GM18502 (cell line): ENCODE data around the gene KRT38.

Source experiments
- ATAC-seq: cut with Tn5 transposase; IDR thresholded peaks from one replicate; pipeline ENCODE4 v1.9.1; 2021; ENCODE audit warnings: mild to moderate bottlenecking; ENCODE audit not compliant: unreplicated experiment, poor library complexity

KRT38 gene

DNA sequence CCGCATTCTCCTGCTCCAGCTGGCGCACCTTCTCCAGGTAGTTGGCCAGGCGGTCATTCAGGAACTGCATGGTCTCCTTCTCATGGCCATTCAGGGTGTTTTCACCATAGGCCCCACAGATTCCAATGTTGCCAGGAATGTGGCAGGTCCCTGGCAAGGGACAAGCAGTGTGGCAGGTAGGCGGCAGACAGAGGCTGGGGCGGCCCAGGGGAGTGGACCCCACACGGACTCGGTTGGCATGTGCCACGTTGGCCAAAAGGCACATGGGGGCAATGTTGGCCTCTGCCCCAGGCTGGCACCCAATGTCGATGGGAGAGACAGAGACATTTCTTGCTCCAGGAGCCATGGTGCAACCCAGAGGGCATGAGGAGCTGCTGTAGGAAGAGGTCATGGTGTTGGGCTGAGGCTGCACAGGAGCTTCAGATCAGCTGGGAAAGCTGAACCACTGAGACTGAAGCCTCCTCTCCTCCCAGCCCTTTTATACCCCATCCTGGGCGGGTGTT lies at the start of gene KRT38:
Gene KRT38 (minus strand): TSS at position 453 of the 503 bp plus-strand sequence. CDS start 62 bp downstream, at position 391.
- no peak for ATAC-seq

GRCh38 chr17:41489531-41489930 lies 48.7 kb upstream of the KRT38 start, which contains the start of gene KRT36:
TSS of gene KRT36 (minus strand) at chr17:41489910. CDS start at chr17:41489864, 46 bp downstream.
- no peak for ATAC-seq

- no peak for ATAC-seq
Measured at GRCh38 chr17:41486809-41487530, 46.2 kb upstream of the KRT38 start.

DNA sequence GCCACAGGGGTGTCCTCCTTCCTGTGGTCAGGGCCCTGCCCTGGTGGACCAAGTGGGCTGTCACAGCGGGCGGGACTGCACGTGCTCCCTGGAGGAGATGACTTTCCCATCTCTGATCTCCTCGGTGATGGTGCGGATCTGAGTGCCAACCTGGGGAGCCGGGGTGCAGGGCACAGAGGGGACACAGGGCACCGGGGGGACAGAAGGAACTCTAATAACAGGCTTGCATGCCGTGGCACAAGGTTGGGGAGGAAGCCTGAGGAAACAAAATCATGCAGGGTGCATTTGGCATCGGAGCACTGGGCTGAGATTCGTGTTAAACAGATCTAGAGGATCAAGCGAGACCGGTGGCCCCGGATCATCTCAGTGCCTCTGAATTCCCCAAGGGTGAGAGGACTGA lies 45.5 kb upstream of the KRT38 start:
- ATAC-seq: no peak

DNA sequence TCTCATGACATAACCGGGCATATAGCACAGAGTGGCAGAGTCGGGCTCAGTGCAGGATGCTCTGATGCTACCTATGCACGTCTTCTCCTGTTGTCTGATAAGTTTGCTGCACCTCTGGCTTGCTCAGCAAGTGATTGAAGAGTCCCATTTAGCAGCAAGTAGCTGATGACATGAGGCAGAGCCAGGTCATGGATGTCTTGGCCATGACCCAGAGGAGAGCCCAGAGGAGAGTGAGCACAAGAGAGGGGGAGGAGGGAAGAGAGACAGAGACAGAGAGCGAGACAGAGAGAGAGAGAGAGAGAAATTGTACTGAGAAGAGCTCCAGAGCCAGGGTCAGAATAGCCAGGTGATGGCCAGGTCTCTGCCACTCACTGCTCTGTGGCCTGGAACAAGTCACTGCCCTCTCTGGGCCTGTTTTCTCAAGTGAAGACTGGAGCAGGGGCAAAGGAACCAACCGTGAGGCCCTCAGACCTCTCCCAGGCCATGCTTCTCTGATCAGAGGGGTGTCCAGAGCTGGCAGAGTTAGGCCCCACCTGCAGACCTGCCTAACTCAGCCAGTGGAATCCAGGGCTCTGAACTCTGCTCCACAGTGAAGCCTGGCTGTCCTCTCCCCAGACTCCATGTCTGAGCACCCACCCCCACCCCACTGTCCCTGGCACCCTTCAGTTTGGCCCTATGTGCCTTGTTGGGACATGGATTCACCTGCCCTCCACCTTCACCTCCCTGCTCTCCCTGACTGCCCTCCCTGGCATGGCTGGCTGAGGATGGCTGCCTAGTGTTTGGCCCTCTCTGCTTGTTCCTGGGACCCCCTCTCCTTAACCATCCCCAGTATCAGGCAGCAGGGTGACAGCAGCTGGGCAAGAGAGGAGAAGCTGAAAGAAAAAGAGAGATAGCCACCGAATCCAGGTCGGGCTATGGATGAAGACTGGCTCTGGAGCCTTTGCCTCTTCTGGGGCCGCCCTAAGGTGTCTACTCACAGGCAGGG lies 44.4 kb upstream of the KRT38 start:
- ATAC-seq: no peak

DNA sequence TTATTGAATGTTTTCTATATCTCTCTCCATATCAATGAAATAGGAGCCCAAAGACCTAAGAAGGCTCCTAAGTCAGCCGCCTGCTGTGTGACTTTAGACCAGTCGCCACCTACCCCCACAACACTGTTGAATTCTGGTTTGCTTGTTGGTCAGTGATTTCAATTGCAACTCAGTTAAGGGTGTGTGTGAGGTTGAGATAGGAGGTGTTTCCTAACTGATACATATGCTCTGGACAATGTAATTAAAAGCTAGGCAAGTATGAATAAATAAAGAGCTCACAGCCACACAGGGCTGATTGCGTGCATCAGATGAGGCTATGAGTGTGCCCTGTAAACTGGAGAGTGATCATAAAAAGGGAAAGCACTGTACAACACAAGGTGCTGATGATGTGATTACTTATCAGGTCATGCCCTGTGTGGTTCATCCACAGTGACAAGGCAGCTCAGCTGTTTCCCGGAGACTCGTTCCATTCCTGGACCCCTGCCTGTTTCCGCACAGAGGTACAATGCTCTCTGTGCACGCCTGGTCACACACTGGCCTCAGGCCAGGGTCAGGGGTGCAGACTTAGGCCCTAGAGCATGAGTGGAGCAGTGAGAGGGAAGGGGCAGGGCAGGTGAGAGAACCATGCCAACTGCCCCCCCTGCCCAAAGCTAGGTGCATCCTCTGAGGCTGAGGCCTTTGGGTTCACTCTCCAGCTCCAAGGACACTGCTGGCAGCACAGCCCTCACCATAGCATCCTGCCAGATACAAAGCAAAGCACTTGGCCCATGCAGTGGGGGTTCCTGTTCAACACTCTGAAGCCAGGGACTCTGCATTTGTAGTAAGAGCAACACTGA lies 43.4 kb upstream of the KRT38 start:
- ATAC-seq: no peak

- no peak for ATAC-seq
Measured at GRCh38 chr17:41483531-41483930, 42.7 kb upstream of the KRT38 start.

DNA sequence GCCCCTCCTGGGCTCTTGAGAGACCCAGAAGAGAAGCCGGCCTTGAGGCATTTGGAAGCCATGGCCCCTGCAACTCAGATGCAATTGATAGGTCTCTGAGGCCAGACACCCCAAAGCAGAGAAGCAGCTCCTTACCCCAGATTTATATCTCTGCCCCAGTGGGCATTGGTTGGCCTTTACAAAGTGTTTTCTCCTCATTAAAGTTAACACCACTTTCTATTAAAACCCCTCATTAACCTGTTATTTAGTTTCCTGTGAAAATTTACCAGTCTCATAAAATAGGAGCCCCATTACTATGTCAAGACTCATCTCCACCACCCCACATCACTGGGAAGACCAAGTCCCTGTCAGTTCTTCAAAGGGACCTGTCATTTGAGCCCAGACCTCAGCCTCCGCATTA lies 40.3 kb upstream of the KRT38 start, which contains the start of gene KRT35:
Gene KRT35 (minus strand): TSS at position 116 of the 400 bp plus-strand sequence. CDS start 54 bp downstream, at position 62.
- ATAC-seq: no peak

DNA sequence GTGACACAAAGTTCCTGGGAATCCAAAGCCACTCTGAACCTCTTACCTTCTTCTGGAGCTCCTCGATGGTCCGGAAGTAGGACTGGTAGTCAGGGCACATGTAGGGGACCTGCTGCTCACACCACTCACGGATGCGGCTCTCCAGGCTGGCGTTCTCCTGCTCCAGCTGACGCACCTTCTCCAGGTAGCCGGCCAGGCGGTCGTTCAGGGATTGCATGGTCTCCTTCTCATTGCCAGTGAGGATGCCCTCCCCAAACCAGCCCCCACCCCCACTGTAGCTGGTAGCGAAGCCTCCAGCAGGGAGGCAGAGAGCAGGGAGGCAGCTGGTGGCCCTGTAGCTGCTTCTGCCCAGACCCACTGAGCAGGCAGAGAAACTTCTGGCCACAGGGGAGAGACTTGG lies 39.8 kb upstream of the KRT38 start:
- ATAC-seq: no peak

DNA sequence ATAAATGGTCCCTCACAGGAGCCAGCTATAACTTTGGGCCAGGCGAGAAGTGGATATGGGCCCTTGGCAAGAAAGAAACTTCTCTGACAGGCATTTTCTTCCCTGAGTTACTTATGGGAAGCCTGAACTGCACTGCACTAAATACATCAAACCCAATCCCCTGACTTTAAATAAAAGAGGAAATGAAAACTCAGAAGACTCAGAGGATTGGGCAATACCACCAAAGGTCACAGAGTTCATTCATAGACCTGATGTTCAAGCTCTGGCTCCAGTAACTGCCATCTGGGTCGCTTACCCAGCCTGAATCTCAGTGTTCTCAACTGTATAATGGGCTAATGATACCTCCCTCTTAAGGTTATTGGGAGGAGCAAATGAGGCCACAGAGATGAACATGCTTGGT lies 39.4 kb upstream of the KRT38 start:
- no peak for ATAC-seq

DNA sequence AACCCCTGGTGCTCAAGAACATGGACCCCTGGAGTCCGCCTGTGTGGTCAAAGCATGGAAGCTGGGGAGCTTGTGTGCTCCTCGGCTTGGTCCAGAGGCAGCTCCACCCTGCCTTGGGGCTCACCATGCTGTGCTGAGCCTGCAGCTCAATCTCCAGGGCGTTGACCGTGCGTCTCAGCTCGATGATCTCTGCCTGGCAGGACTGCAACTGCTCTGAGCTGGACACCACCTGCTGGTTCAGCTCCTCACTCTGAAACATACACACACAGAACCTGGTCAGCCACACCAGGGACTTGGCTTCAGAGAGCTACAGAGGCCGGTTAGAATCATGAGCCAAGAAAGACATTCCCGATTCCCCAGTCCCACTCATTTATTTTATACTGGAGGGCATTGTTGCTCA lies 37.5 kb upstream of the KRT38 start:
- ATAC-seq: no peak

GRCh38 chr17:41476866-41477815 lies 36.4 kb upstream of the KRT38 start:
- no peak for ATAC-seq

- ATAC-seq: no peak
Measured at GRCh38 chr17:41475421-41475820, 34.6 kb upstream of the KRT38 start.

DNA sequence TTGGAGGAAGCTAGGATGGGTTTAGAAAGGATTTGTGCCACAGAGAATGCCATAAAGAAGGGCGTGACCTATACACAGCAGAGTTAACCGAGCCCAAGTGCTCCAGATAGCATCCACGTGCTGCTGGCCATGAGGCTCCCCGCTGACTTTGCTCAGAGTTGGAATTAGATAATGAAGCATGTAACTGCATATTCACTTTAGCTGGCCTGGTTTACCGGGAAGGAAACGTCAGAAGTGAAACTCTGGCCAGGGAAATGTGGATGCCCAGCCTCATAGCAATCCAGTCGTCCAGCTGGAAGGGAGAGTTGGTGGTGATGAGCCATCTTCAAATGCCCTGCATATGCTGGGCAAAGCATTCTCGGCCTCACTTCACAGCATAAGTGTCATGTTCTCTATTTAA lies 34.1 kb upstream of the KRT38 start:
- ATAC-seq: no peak

DNA sequence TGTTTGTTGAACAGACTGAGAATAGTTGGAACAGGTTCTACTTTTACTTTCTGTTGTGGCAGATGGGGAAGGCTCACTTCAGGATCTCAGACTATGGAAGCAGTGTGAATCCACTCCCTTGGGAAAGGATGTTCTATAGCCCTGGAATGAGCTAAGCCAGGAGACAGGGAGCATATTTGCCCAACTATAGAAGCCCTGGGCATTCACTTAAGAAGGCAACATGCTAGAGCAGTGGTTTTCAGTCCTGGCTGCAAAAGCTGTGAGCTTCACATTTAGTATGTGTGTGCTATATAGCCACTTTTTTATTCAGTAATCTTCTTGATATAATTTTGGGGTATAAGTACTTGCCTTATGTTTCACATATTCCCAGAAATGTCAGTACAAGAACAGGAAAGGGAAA lies 27.6 kb upstream of the KRT38 start:
- no peak for ATAC-seq

- no peak for ATAC-seq
Measured at GRCh38 chr17:41467561-41467960, 26.8 kb upstream of the KRT38 start.

DNA sequence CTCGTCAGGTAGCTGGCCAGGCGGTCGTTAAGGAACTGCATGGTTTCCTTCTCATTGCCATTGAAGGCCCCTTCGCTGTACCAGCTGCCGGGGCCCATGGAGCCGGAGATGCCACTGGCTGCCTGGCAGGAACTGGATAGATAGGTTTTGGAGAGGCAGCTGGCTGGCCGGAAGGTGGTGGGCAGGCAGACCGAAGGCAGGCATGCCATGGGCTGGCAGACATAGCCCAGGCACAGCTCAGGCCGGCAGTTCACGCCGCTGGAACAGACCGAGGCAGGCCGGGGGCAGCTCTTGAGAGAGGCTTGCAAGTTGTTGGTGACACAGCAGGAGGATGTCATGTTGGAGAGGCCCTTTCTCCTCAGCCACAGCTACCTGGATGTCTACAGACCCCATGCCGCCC lies 26.2 kb upstream of the KRT38 start, which contains the start of gene KRT32:
Gene KRT32 (minus strand): TSS at position 399 of the 400 bp plus-strand sequence. CDS start 61 bp downstream, at position 338.
- no peak for ATAC-seq

DNA sequence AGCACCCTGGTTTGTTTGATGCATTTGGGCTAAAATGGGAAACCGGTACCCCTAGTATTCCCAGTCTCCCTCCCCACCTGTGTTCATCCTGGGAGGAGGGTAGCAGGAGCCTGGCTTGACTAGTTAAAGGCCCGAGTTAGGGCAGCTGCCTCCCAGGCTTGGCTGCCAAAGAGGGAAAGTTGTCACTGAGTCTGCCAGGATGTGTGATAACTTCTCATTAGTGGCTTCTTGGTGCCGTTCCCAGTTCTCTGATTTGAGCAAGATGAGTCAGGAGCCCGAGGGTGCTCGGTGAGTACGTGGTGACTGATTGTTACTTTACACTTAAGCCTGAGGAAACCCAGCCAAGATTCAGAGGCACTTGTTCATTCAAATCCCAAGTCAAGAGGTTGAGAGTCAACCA lies 23.9 kb upstream of the KRT38 start:
- ATAC-seq: no peak

GRCh38 chr17:41464173-41464572 lies 23.4 kb upstream of the KRT38 start:
- no peak for ATAC-seq
